Ovary (tissue), 9 donors: Measurements from ENCODE around the gene KRT2. TPM values are rescaled to one million over a fixed set of nuclear protein-coding genes. Genes with fewer than 3 reads are reported as not detected.

Experiments used
- DNase-seq, 5 donors: peaks; one replicate each; pipeline ENCODE4 v3.0.0-alpha.2; 2019 to 2020
- H3K27ac ChIP-seq, 2 donors: fragments of 200-600 bp; one replicate each; pipeline versions ENCODE4 v1.5.1 to v1.8.0; 2019 to 2022
- H3K27me3 ChIP-seq: fragments of 200-600 bp; one replicate; pipeline ENCODE4 v1.8.0; 2022
- H3K36me3 ChIP-seq: fragments of 200-600 bp; sonication (generic); one replicate; pipeline ENCODE4 v1.5.1; 2019
- H3K4me1 ChIP-seq: one replicate; pipeline ENCODE4 v1.8.1; 2013; ENCODE audit warnings: mild to moderate bottlenecking, moderate library complexity; ENCODE audit not compliant: insufficient read depth
- H3K4me3 ChIP-seq: fragments of 200-600 bp; sonication (generic); one replicate; pipeline ENCODE4 v1.5.1; 2017
- H3K9me3 ChIP-seq, 2 donors: fragments of 200-600 bp in 1 of 2; sonication (generic) in 1 of 2; one replicate each; pipeline versions ENCODE4 v1.5.1 to v1.8.1; 2013 to 2019; ENCODE audit warnings: mild to moderate bottlenecking in 1 of 2, moderate library complexity in 1 of 2
- CTCF ChIP-seq, 3 donors: fragments of 450-650 bp in 2 of 3; fragments of 200-600 bp in 1 of 3; IDR thresholded peaks; one replicate each; pipeline versions ENCODE4 v1.5.1 to v1.8.0; 2016 to 2022; ENCODE audit warnings: antibody characterized with exemption in 3 of 3, mild to moderate bottlenecking in 1 of 3
- EP300 ChIP-seq: sonication (generic); formaldehyde crosslinking; IDR thresholded peaks from one replicate; pipeline ENCODE4 v1.6.1; 2017; ENCODE audit warnings: antibody characterized with exemption
- POLR2A ChIP-seq: fragments of 450-650 bp; IDR thresholded peaks from one replicate; pipeline ENCODE4 v1.6.1; 2017; ENCODE audit warnings: antibody characterized with exemption, mild to moderate bottlenecking, moderate library complexity
- WGBS, 3 donors: extraction: QIAGEN DNeasy Blood & Tissue Kit in 1 of 3; methylation state at CpG; one replicate each; pipeline versions ENCODE4 v1.1.5 to v1.1.7; 2013 to 2017; 5-methylcytosine and 5-hydroxymethylcytosine counted together
- intact Hi-C, 4 donors: fragments of 100-400 bp; cut with DNase I; formaldehyde crosslinking; loops; one replicate each; pipeline versions ENCODE4 v1.11.0 to v1.15.1; 2022 to 2023
- polyA plus RNA-seq, 2 donors: library from polyadenylated mRNA; stranded (reverse); fragments of 200-250 nt in 1 of 2; fragments of 350-450 nt in 1 of 2; fragmentation: Illumina TruSeq in 1 of 2; extraction: RNeasy Lipid Tissue Mini Kit (QIAGEN cat#74804) in 1 of 2; gene quantifications; one replicate each; pipeline ENCODE4 v1.2.3, GENCODE V29; 2013 to 2014
- total RNA-seq, 7 donors: library from RNA; depleted of rRNA in 2 of 7; stranded (reverse); fragments of >200 nt in 2 of 7; fragmentation: NEBNext Ultra II Directional in 3 of 7; extraction: Animal tissue kit (Norgen Biotek cat#: 25700) in 3 of 7; gene quantifications; one replicate each; pipeline versions ENCODE4 v1.1.0 to v1.2.4, GENCODE V29; 2016 to 2023
- donor health status: DM: no; HTN: no; CAD: no; lungs with moderate emphysema.
- donor health status: DM: no; HTN: no; CAD: no.
- donor health status: Bipolar disorder and iron deficiency.
- donor health status: DM: yes; HTN: yes; CAD: no.
- donor health status: DM: no; HTN: no; CAD: no.
- donor health status: DM: yes; HTN: yes; CAD: no.

The KRT2 gene
- total and polyA plus RNA-seq, 9 donors = not detected

- no peaks in the 10 kb centered on the region for H3K36me3 ChIP-seq
- no peak for TF ChIP-seq CTCF (IDR thresholded peaks at IDR 0.05)
- no peak for TF ChIP-seq EP300
- TF ChIP-seq POLR2A = no peak
- DNase-seq = no peak
- intact Hi-C loops = no loop called here
- no peak overlapping the region for H3K27ac ChIP-seq
- H3K27me3 ChIP-seq = no peaks in the 10 kb centered on the region
- 70 to 80% (median 75%) methylated on average over 5 of the region's 5 CpGs for WGBS, 3 donors
- H3K4me1 ChIP-seq = no peaks in the 10 kb centered on the region
- H3K4me3 ChIP-seq = no peak overlapping the region
- H3K9me3 ChIP-seq = no peaks in the 10 kb centered on the region
Observed at GRCh38 chr12:52612431-52613383, 39.3 kb downstream of the KRT2 start.

GRCh38 chr12:52611080-52611468, 40.9 kb downstream of the KRT2 start:
- H3K4me3 ChIP-seq = no peak overlapping the region
- no peak overlapping the region for H3K27ac ChIP-seq
- no peaks in the 10 kb centered on the region for H3K4me1 ChIP-seq
- TF ChIP-seq POLR2A (no peak), EP300 (no peak), CTCF (IDR thresholded peaks at IDR 0.05) (no peak)
- DNase-seq = no peak
- WGBS, 3 donors = 79 to 82% (median 79%) methylated on average over 6 of the region's 6 CpGs
- H3K36me3 ChIP-seq = no peaks in the 10 kb centered on the region
- no peaks in the 10 kb centered on the region for H3K9me3 ChIP-seq
- intact Hi-C loops = no loop called here
- no peaks in the 10 kb centered on the region for H3K27me3 ChIP-seq

- Histone ChIP-seq H3K4me1 (no peaks in the 10 kb centered on the region), H3K36me3 (no peaks in the 10 kb centered on the region), H3K27ac (no peak overlapping the region), H3K4me3 (no peak overlapping the region), H3K9me3 (no peaks in the 10 kb centered on the region), H3K27me3 (no peaks in the 10 kb centered on the region)
- DNase-seq = no peak
- WGBS, 3 donors = 72 to 76% (median 73%) methylated on average over 8 of the region's 8 CpGs
- TF ChIP-seq EP300 = no peak
- no peak for TF ChIP-seq POLR2A
- no peak for TF ChIP-seq CTCF (IDR thresholded peaks at IDR 0.05)
- intact Hi-C loops = no loop called here
Observed at GRCh38 chr12:52608826-52609630, 43.0 kb downstream of the KRT2 start.

GRCh38 chr12:52608161-52608560, 43.9 kb downstream of the KRT2 start:
- Histone ChIP-seq H3K4me1 (no peaks in the 10 kb centered on the region), H3K4me3 (no peak overlapping the region), H3K9me3 (no peaks in the 10 kb centered on the region), H3K27ac (no peak overlapping the region), H3K27me3 (no peaks in the 10 kb centered on the region), H3K36me3 (no peaks in the 10 kb centered on the region)
- no peak for TF ChIP-seq CTCF (IDR thresholded peaks at IDR 0.05)
- TF ChIP-seq POLR2A = no peak
- TF ChIP-seq EP300 = no peak
- intact Hi-C loops = no loop called here
- DNase-seq = no peak
- 67 to 74% (median 69%) methylated on average over 6 of the region's 6 CpGs for WGBS, 3 donors
